Right atrium auricular region (tissue), 2 donors: ENCODE data around the gene GABPA. TPM values are rescaled to one million over a fixed set of nuclear protein-coding genes. Genes with fewer than 3 reads are reported as not detected.
A peak's percentile ranks its signal among the peaks of the same experiment; 100 is the strongest.
"Not testable (repeated sequence)": the region's sequence is repeated elsewhere in the genome, so short reads cannot be mapped to it uniquely, and the experiment has no call there.

Experiments
- DNase-seq: peaks from one replicate; pipeline ENCODE4 v3.0.0-alpha.2; 2019; ENCODE audit warnings: low spot score
- H3K27ac ChIP-seq, 2 donors: fragments of 200-600 bp; sonication (generic); 1 replicate in 1 of 2; 2 replicates in 1 of 2; pipeline ENCODE4 v1.5.1; 2016 to 2019
- H3K27me3 ChIP-seq, 2 donors: fragments of 200-600 bp; sonication (generic); one replicate each; pipeline versions ENCODE4 v1.5.1 to v1.6.0; 2017 to 2019
- H3K36me3 ChIP-seq: fragments of 200-600 bp; sonication (generic); one replicate; pipeline ENCODE4 v1.5.1; 2016
- H3K4me1 ChIP-seq, 2 donors: fragments of 200-600 bp; sonication (generic); one replicate each; pipeline versions ENCODE4 v1.5.1 to v1.6.0; 2017 to 2019
- H3K4me3 ChIP-seq, 2 donors: fragments of 200-600 bp; sonication (generic); 1 replicate in 1 of 2; 2 replicates in 1 of 2; pipeline ENCODE4 v1.5.1; 2017 to 2019; ENCODE audit warnings: mild to moderate bottlenecking in 1 of 2, moderate library complexity in 1 of 2
- H3K9me3 ChIP-seq, 2 donors: fragments of 200-600 bp; sonication (generic); one replicate each; pipeline ENCODE4 v1.5.1; 2019
- CTCF ChIP-seq, 2 donors: fragments of 200-600 bp; sonication (generic); IDR thresholded peaks; one replicate each; pipeline ENCODE4 v1.5.1; 2019; ENCODE audit warnings: antibody characterized with exemption in 2 of 2
- total RNA-seq, 2 donors: library from RNA; depleted of rRNA; stranded (reverse); fragments of >200 nt; gene quantifications; one replicate each; pipeline ENCODE4 v1.1.0, GENCODE V29; 2016

Gene GABPA
- total RNA-seq, 2 donors from 2014 or later = 13.9 to 18.1 TPM

GRCh38 chr21:25700741-25701140 lies 34.0 kb upstream of the GABPA start:
- DNase-seq = no peak
- no peaks in the 10 kb centered on the region for H3K4me1 ChIP-seq
- H3K4me3 ChIP-seq = no peak overlapping the region
- no peaks in the 10 kb centered on the region for H3K36me3 ChIP-seq
- no peaks in the 10 kb centered on the region for H3K27me3 ChIP-seq
- no peaks in the 10 kb centered on the region for H3K9me3 ChIP-seq
- H3K27ac ChIP-seq = peak overlapping the region in 1 of 2 donors; percentile 26
- TF ChIP-seq CTCF (IDR thresholded peaks at IDR 0.05) = no peak

DNA sequence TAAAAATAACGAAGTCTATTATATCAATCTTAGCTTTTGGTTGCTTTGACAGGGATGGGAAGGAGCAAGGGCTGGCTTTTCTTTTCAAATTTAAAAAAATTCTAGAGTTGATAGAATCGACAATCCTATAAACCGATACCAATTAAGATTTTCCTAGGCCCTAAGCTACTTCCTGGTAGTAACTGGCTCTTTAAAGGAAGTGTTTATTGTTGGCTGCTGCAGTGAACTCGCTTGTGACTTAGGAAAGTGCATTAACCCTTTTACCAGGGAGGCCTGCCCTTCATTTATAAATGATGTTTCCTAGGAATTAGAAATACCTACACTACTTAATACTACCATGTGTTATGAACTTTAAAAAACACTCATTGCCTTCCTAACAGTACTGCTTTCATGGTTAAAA lies 33.2 kb upstream of the GABPA start:
- H3K27ac ChIP-seq = peak overlapping the region in 1 of 2 donors; percentile 26
- no peak for TF ChIP-seq CTCF (IDR thresholded peaks at IDR 0.05)
- no peak for DNase-seq
- no peaks in the 10 kb centered on the region for H3K36me3 ChIP-seq
- H3K9me3 ChIP-seq = no peaks in the 10 kb centered on the region
- H3K27me3 ChIP-seq = no peaks in the 10 kb centered on the region
- no peak overlapping the region for H3K4me3 ChIP-seq
- H3K4me1 ChIP-seq = no peaks in the 10 kb centered on the region

DNA sequence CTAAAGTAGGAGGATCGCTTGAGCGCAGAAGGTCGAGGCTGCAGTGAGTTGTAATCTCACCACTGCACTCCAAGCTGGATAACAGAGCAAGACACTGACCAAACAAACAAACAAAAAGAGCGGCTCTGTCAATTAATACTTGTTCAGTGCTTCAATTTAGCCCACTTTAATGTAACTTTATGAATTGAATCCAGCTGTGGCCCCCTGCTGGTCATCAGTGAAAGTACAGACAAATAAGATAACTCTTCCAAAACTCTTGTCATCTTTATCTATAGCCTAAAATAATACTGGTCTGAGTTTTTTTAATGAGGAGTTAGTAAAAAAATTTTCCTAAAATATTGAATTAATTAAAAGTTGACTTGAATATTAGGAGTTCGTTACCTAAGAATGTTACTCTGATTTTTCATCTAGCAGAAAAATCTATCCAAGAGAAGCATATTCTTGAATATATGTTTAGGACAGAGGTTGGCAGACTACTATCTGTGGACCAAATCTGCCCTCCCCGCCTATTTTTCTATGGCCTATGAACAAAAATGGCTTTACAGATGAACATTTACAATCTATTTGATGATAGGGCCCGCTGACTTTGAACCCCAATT lies 26.2 kb upstream of the GABPA start:
- Histone ChIP-seq H3K36me3 (peaks cover 6% of the 10 kb centered on the region), H3K27me3 (no peaks in the 10 kb centered on the region), H3K4me3 (no peak overlapping the region), H3K4me1 (no peaks in the 10 kb centered on the region), H3K27ac (no peak overlapping the region), H3K9me3 (no peaks in the 10 kb centered on the region)
- TF ChIP-seq CTCF (IDR thresholded peaks at IDR 0.05) = peak; percentile 85 to 86
- DNase-seq = no peak

DNA sequence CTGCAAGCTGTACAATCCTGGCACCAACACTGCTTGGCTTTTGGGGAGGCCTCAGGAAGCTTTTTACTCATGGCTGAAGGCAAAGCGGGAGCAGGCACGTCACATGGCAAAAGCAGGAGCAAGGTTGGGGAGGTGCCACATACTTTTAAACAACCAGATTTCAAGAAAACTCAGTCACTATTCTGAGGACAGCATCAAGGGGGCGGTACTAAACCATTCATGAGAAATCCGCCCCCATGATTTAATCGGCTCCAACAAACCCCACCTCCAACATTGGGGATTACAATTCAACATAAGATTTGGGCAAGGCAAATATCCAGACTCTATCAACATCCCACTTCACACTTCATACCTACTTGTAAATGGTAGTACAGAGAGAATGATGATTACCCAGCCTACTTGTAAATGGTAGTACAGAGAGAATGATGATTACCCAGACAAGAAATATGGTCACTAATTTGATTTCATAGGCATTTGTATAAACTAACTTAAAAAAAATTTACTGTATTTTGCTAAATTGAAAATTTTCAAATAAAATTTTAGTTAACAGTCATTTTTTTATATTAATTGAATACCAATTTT lies 25.0 kb upstream of the GABPA start:
- H3K4me3 ChIP-seq = no peak overlapping the region
- no peak for DNase-seq
- H3K9me3 ChIP-seq = no peaks in the 10 kb centered on the region
- H3K4me1 ChIP-seq = no peaks in the 10 kb centered on the region
- H3K27me3 ChIP-seq = no peaks in the 10 kb centered on the region
- TF ChIP-seq CTCF (IDR thresholded peaks at IDR 0.05) = no peak
- H3K27ac ChIP-seq = no peak overlapping the region
- H3K36me3 ChIP-seq = peaks cover 8% of the 10 kb centered on the region

DNA sequence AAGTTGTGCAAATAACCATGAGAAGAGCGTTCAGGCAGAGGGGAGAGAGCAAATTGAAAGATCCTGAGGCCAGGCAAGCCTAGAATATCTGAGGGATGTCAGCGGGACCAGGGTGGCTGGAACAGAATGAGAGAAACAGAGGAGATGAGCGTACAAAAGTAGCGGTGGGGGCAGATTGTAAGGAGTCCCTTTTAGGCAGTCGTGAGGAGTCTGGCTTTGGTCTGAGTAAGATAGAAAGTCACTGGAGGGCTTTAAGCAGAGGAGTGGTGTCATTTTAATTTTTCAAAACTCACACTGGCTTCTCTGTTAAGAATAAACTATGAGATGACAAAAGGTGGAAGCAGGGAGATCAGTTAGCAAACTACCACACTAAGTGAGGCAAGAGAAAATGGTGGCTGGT lies 24.2 kb upstream of the GABPA start:
- TF ChIP-seq CTCF (IDR thresholded peaks at IDR 0.05) = no peak
- Histone ChIP-seq H3K4me3 (no peak overlapping the region), H3K4me1 (no peaks in the 10 kb centered on the region), H3K27ac (no peak overlapping the region), H3K27me3 (no peaks in the 10 kb centered on the region), H3K36me3 (peaks cover 16% of the 10 kb centered on the region), H3K9me3 (no peaks in the 10 kb centered on the region)
- DNase-seq = no peak

- not testable (repeated sequence) for H3K4me3 ChIP-seq, H3K27ac ChIP-seq, H3K4me1 ChIP-seq, H3K27me3 ChIP-seq, H3K9me3 ChIP-seq, DNase-seq
- peaks cover 24% of the 10 kb centered on the region for H3K36me3 ChIP-seq
Observed at GRCh38 chr21:25714066-25714465, 20.7 kb upstream of the GABPA start.
